Trophoblast cell (in vitro differentiated cells and primary cell): Measurements from ENCODE around the gene GAST.

ENCODE experiments used
- DNase-seq, 2 donors: peaks; one replicate each; pipeline ENCODE4 v3.0.0-alpha.2; 2016
- H2AFZ ChIP-seq: 2 replicates; pipeline ENCODE4 v1.6.1; 2013; ENCODE audit warnings: low read length, moderate library complexity, mild to moderate bottlenecking; ENCODE audit not compliant: insufficient read depth, poor library complexity
- H2AK5ac ChIP-seq: 2 replicates; pipeline ENCODE4 v1.6.1; 2013; ENCODE audit warnings: mild to moderate bottlenecking, low read length
- H2BK120ac ChIP-seq: 2 replicates; pipeline ENCODE4 v1.6.1; 2013; ENCODE audit warnings: low read length, mild to moderate bottlenecking, moderate library complexity; ENCODE audit not compliant: insufficient read depth, poor library complexity
- H2BK12ac ChIP-seq: 2 replicates; pipeline ENCODE4 v1.6.1; 2013; ENCODE audit warnings: mild to moderate bottlenecking, low read length, moderate library complexity
- H2BK5ac ChIP-seq: 2 replicates; pipeline ENCODE4 v1.6.1; 2013; ENCODE audit warnings: low read length, low read depth, moderate library complexity, mild to moderate bottlenecking; ENCODE audit not compliant: poor library complexity
- H3K14ac ChIP-seq: 2 replicates; pipeline ENCODE4 v1.6.1; 2013; ENCODE audit warnings: mild to moderate bottlenecking, low read length
- H3K18ac ChIP-seq: 2 replicates; pipeline ENCODE4 v1.6.1; 2013; ENCODE audit warnings: mild to moderate bottlenecking, low read length
- H3K23ac ChIP-seq: 2 replicates; pipeline ENCODE4 v1.6.1; 2013; ENCODE audit warnings: low read length
- H3K27ac ChIP-seq: 2 replicates; pipeline ENCODE4 v1.5.1; 2013; ENCODE audit warnings: low read depth, mild to moderate bottlenecking, inconsistent platforms, low read length, moderate library complexity
- H3K27me3 ChIP-seq: 2 replicates; pipeline ENCODE4 v1.6.1; 2013; ENCODE audit warnings: inconsistent platforms, mild to moderate bottlenecking, low read length, moderate library complexity; ENCODE audit not compliant: insufficient read depth
- H3K36me3 ChIP-seq, 2 experiments: 1 replicate in 1 of 2; 2 replicates in 1 of 2; pipeline ENCODE4 v1.6.1; 2013; ENCODE audit warnings: low read length in 2 of 2, mild to moderate bottlenecking in 2 of 2, moderate library complexity in 1 of 2; ENCODE audit not compliant: insufficient read depth in 2 of 2, control insufficient read depth in 1 of 2
- H3K4ac ChIP-seq: 2 replicates; pipeline ENCODE4 v1.6.1; 2013; ENCODE audit warnings: low read depth, mild to moderate bottlenecking, low read length, moderate library complexity
- H3K4me1 ChIP-seq, 2 experiments: 1 replicate in 1 of 2; 2 replicates in 1 of 2; pipeline ENCODE4 v1.6.1; 2013; ENCODE audit warnings: low read length in 2 of 2, mild to moderate bottlenecking in 2 of 2, moderate library complexity in 1 of 2; ENCODE audit not compliant: insufficient read depth in 2 of 2, control insufficient read depth in 1 of 2
- H3K4me2 ChIP-seq: 2 replicates; pipeline ENCODE4 v1.6.1; 2013; ENCODE audit warnings: inconsistent platforms, mild to moderate bottlenecking, low read length, moderate library complexity
- H3K4me3 ChIP-seq: 2 replicates; pipeline ENCODE4 v1.5.1; 2013; ENCODE audit warnings: mild to moderate bottlenecking, low read depth, low read length, inconsistent platforms
- H3K79me1 ChIP-seq: one replicate; pipeline ENCODE4 v1.6.1; 2013; ENCODE audit warnings: low read length
- H3K79me2 ChIP-seq: 2 replicates; pipeline ENCODE4 v1.6.1; 2013; ENCODE audit warnings: low read length, mild to moderate bottlenecking; ENCODE audit not compliant: control insufficient read depth, insufficient read depth, poor library complexity
- H3K9ac ChIP-seq: 2 replicates; pipeline ENCODE4 v1.6.1; 2013; ENCODE audit warnings: mild to moderate bottlenecking, low read length
- H3K9me3 ChIP-seq: 2 replicates; pipeline ENCODE4 v1.6.1; 2013; ENCODE audit warnings: low read depth, mild to moderate bottlenecking, control low read depth, inconsistent platforms, low read length; ENCODE audit not compliant: insufficient read depth
- H4K12ac ChIP-seq: 2 replicates; pipeline ENCODE4 v1.6.1; 2013; ENCODE audit warnings: low read depth, mild to moderate bottlenecking, low read length, moderate library complexity
- H4K8ac ChIP-seq: 2 replicates; pipeline ENCODE4 v1.6.1; 2013; ENCODE audit warnings: low read depth, mild to moderate bottlenecking, low read length, moderate library complexity
- H4K91ac ChIP-seq: one replicate; pipeline ENCODE4 v1.6.1; 2013; ENCODE audit warnings: low read depth, mild to moderate bottlenecking, low read length, moderate library complexity
- WGBS: extraction: QIAGEN DNeasy Blood & Tissue Kit; methylation state at CpG from one replicate; pipeline ENCODE4 v1.1.7; 2013; ENCODE audit warnings: missing lambda C conversion rate; ENCODE audit not compliant: insufficient read length, insufficient coverage; ENCODE audit errors: extremely low coverage; 5-methylcytosine and 5-hydroxymethylcytosine counted together

Gene GAST

GRCh38 chr17:41718287-41718645 is 6.1 kb downstream of the GAST start:
- H3K4me2 ChIP-seq = no peak overlapping the region
- peaks cover 2 to 7% of the 10 kb centered on the region in 2 experiments for H3K4me1 ChIP-seq
- H3K4ac ChIP-seq = no peak overlapping the region
- H3K9ac ChIP-seq = no peak overlapping the region
- H2AFZ ChIP-seq = no peak overlapping the region
- peak overlapping the region; percentile 30 for H3K14ac ChIP-seq
- H2BK12ac ChIP-seq = peak overlapping the region; percentile 56
- no CpG with 5 or more reads among the region's 5 CpGs for WGBS
- no peak overlapping the region for H3K23ac ChIP-seq
- H2BK120ac ChIP-seq = peak overlapping the region; percentile 55
- H3K9me3 ChIP-seq = no peaks in the 10 kb centered on the region
- DNase-seq = no peak
- no peak overlapping the region for H2BK5ac ChIP-seq
- no peak overlapping the region for H4K12ac ChIP-seq
- H3K4me3 ChIP-seq = no peak overlapping the region
- H2AK5ac ChIP-seq = peak overlapping the region; percentile 46
- H4K8ac ChIP-seq = peak overlapping the region; percentile 33
- H3K36me3 ChIP-seq = no peaks in the 10 kb centered on the region
- peak overlapping the region; percentile 69 for H4K91ac ChIP-seq
- H3K18ac ChIP-seq = peak overlapping the region; percentile 19
- peaks cover 10% of the 10 kb centered on the region for H3K79me1 ChIP-seq
- H3K79me2 ChIP-seq = peaks cover 2% of the 10 kb centered on the region
- no peaks in the 10 kb centered on the region for H3K27me3 ChIP-seq
- H3K27ac ChIP-seq = peak overlapping the region; percentile 70

GRCh38 chr17:41722231-41722630 is 10.1 kb downstream of the GAST start:
- Histone ChIP-seq H3K14ac (no peak overlapping the region), H3K79me2 (no peaks in the 10 kb centered on the region), H2BK120ac (no peak overlapping the region), H3K4ac (no peak overlapping the region), H2AK5ac (no peak overlapping the region), H4K91ac (no peak overlapping the region), H3K36me3 (no peaks in the 10 kb centered on the region), H2AFZ (no peak overlapping the region), H4K12ac (no peak overlapping the region), H3K9ac (no peak overlapping the region), H3K4me3 (no peak overlapping the region), H3K9me3 (no peaks in the 10 kb centered on the region), H3K4me1 (peaks cover 0 to 5% of the 10 kb centered on the region in 2 experiments), H3K4me2 (no peak overlapping the region), H3K27me3 (no peaks in the 10 kb centered on the region), H3K23ac (no peak overlapping the region), H2BK5ac (no peak overlapping the region), H4K8ac (no peak overlapping the region), H3K79me1 (peaks cover 6% of the 10 kb centered on the region), H3K18ac (no peak overlapping the region), H2BK12ac (no peak overlapping the region), H3K27ac (no peak overlapping the region)
- no peak for DNase-seq
- WGBS = no CpG with 5 or more reads among the region's 7 CpGs

DNA sequence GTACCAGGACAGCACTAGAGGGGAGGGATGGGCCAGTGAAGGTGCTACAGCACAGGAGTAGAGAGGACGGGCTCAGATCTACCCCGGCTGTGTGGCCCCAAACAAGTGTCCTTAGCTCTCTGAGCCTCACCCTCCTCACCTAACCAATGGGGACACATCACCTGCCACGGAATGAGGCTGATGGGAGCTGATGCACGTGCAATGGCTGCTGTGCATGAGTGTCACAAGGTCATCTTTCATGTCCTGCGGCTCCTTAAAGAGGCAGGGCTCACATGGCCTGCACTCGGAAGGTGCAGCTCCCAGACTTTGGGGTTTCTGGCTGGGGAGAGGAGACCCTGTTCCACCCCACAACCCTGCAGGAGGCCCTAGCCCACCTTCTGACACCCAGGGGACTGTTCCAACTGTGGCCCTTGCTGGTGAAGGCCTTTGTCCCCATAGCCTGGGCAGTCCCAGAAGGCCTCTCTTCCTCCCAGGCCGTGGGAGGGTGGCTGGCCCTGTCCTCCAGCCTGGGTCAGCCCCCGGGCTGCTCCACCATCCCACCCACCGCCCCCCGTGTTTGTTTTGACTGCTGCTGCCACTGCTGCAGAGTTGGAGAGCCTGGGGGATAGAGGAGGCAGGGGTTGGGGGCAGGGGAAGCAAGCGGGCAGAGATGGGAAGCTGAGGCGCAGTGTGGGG is 11.8 kb downstream of the GAST start:
- Histone ChIP-seq H2BK5ac (no peak overlapping the region), H3K79me1 (no peaks in the 10 kb centered on the region), H4K91ac (no peak overlapping the region), H3K18ac (no peak overlapping the region), H2AFZ (no peak overlapping the region), H3K23ac (no peak overlapping the region), H4K8ac (no peak overlapping the region), H3K9ac (no peak overlapping the region), H3K36me3 (no peaks in the 10 kb centered on the region), H3K79me2 (no peaks in the 10 kb centered on the region), H2BK12ac (no peak overlapping the region), H4K12ac (no peak overlapping the region), H3K4me3 (no peak overlapping the region), H2AK5ac (no peak overlapping the region), H3K4me1 (no peaks in the 10 kb centered on the region), H3K4me2 (no peak overlapping the region), H3K14ac (no peak overlapping the region), H2BK120ac (no peak overlapping the region), H3K27me3 (no peaks in the 10 kb centered on the region), H3K9me3 (no peaks in the 10 kb centered on the region), H3K27ac (no peak overlapping the region), H3K4ac (no peak overlapping the region)
- WGBS = no CpG with 5 or more reads among the region's 12 CpGs
- no peak for DNase-seq

- Histone ChIP-seq H4K8ac (no peak overlapping the region), H4K12ac (no peak overlapping the region), H3K36me3 (no peaks in the 10 kb centered on the region), H3K4me3 (no peak overlapping the region), H3K4ac (no peak overlapping the region), H2BK12ac (no peak overlapping the region), H2AFZ (no peak overlapping the region), H3K9ac (no peak overlapping the region), H3K18ac (no peak overlapping the region), H3K27me3 (no peaks in the 10 kb centered on the region), H3K4me1 (no peaks in the 10 kb centered on the region), H2BK5ac (no peak overlapping the region), H2AK5ac (no peak overlapping the region), H3K27ac (no peak overlapping the region), H3K4me2 (no peak overlapping the region), H3K14ac (no peak overlapping the region), H3K23ac (no peak overlapping the region), H3K9me3 (no peaks in the 10 kb centered on the region), H4K91ac (no peak overlapping the region), H3K79me1 (no peaks in the 10 kb centered on the region), H2BK120ac (no peak overlapping the region), H3K79me2 (no peaks in the 10 kb centered on the region)
- no peak for DNase-seq
- no CpG with 5 or more reads among the region's 17 CpGs for WGBS
Measured at GRCh38 chr17:41724476-41725050, 12.4 kb downstream of the GAST start.
